WTC11 (cell line): ENCODE results near the gene ACAA1. TPM values are rescaled to one million over a fixed set of nuclear protein-coding genes. Genes with fewer than 3 reads are reported as not detected.

ENCODE experiments used
- ATAC-seq: fragments of 200-7000 bp; cut with Tn5 transposase; 2 replicates; pipeline ENCODE4 v1.10.0; 2021; ENCODE audit warnings: mild to moderate bottlenecking, moderate library complexity
- CTCF ChIA-PET: fragments of 300-600 bp; sonication (Branson Sonifier 250); formaldehyde crosslinking; loops from one replicate; lab custom pipeline; 2021; ENCODE audit warnings: antibody characterized with exemption; lab: Charles Lee
- POLR2A ChIA-PET: fragments of 350-600 bp; sonication (Branson Sonifier 250); formaldehyde crosslinking; loops from one replicate; lab custom pipeline; 2021; ENCODE audit warnings: antibody characterized with exemption; lab: Charles Lee
- DNase-seq: peaks from one replicate; pipeline ENCODE4 v3.0.0; 2021; ENCODE audit warnings: low spot score
- H3K27ac Mint-ChIP-seq: 2 replicates; pipeline ENCODE4 v1.8.0; 2021; ENCODE audit warnings: mixed read lengths
- H3K27me3 Mint-ChIP-seq: 2 replicates; pipeline ENCODE4 v1.8.0; 2021; ENCODE audit warnings: low read depth, mild to moderate bottlenecking, moderate library complexity, mixed read lengths
- H3K36me3 Mint-ChIP-seq: 2 replicates; pipeline ENCODE4 v1.8.0; 2021; ENCODE audit warnings: mixed read lengths
- H3K4me1 Mint-ChIP-seq: 2 replicates; pipeline ENCODE4 v1.8.0; 2022; ENCODE audit warnings: mixed read lengths
- H3K4me3 Mint-ChIP-seq: 2 replicates; pipeline ENCODE4 v1.8.0; 2021; ENCODE audit warnings: mild to moderate bottlenecking, moderate library complexity, mixed read lengths
- H3K9me3 Mint-ChIP-seq: 2 replicates; pipeline ENCODE4 v1.8.0; 2021; ENCODE audit warnings: mixed read lengths
- AFF4 ChIP-seq: sonication (generic); formaldehyde crosslinking; IDR thresholded peaks from 2 replicates; pipeline ENCODE4 v1.8.1; 2023; ENCODE audit warnings: mild to moderate bottlenecking, missing genetic modification reagents, borderline replicate concordance
- ARID4B ChIP-seq: sonication (generic); formaldehyde crosslinking; IDR thresholded peaks from 2 replicates; pipeline ENCODE4 v1.8.0; 2023; ENCODE audit warnings: missing genetic modification reagents, mild to moderate bottlenecking, borderline replicate concordance
- ETV6 ChIP-seq: sonication (generic); formaldehyde crosslinking; IDR thresholded peaks from 2 replicates; pipeline ENCODE4 v1.8.1; 2022; ENCODE audit warnings: mild to moderate bottlenecking, missing genetic modification reagents
- FOXP4 ChIP-seq: sonication (generic); formaldehyde crosslinking; IDR thresholded peaks from 2 replicates; pipeline ENCODE4 v1.8.0; 2022; ENCODE audit warnings: mild to moderate bottlenecking, missing genetic modification reagents
- NFE2L1 ChIP-seq: sonication (generic); formaldehyde crosslinking; IDR thresholded peaks from 2 replicates; pipeline ENCODE4 v1.8.1; 2023; ENCODE audit warnings: missing genetic modification reagents
- STAT6 ChIP-seq: sonication (generic); formaldehyde crosslinking; conservative IDR thresholded peaks from 2 replicates; pipeline ENCODE4 v1.8.1; 2023; ENCODE audit warnings: mild to moderate bottlenecking, low read depth, missing genetic modification reagents, moderate library complexity
- TEAD4 ChIP-seq: sonication (generic); formaldehyde crosslinking; IDR thresholded peaks from 2 replicates; pipeline ENCODE4 v1.8.0; 2022; ENCODE audit warnings: mild to moderate bottlenecking, missing genetic modification reagents
- USF1 ChIP-seq: sonication (generic); formaldehyde crosslinking; IDR thresholded peaks from 2 replicates; pipeline ENCODE4 v1.8.0; 2022; ENCODE audit warnings: mild to moderate bottlenecking, missing genetic modification reagents
- USF2 ChIP-seq: sonication (generic); formaldehyde crosslinking; IDR thresholded peaks from 2 replicates; pipeline ENCODE4 v1.8.1; 2023; ENCODE audit warnings: mild to moderate bottlenecking, missing genetic modification reagents, moderate library complexity
- ZBTB43 ChIP-seq: sonication (generic); formaldehyde crosslinking; IDR thresholded peaks from 2 replicates; pipeline ENCODE4 v1.8.1; 2023; ENCODE audit warnings: mild to moderate bottlenecking, missing genetic modification reagents
- ZMAT4 ChIP-seq: fragments of 250-450 bp; sonication (Bioruptor Pico); IDR thresholded peaks from 2 replicates; pipeline ENCODE4 v1.9.0; 2021; ENCODE audit warnings: mild to moderate bottlenecking
- ZNF532 ChIP-seq: fragments of 250-450 bp; sonication (Bioruptor Pico); IDR thresholded peaks from 2 replicates; pipeline ENCODE4 v1.9.0; 2021; ENCODE audit warnings: mild to moderate bottlenecking, borderline replicate concordance
- total RNA-seq: library from RNA; stranded (reverse); gene quantifications from 3 replicates; pipeline ENCODE4 v1.2.3, GENCODE V29; 2021

The ACAA1 gene
- total RNA-seq, 1 experiment from 2014 or later = 46.5 TPM

GRCh38 chr3:38143511-38143910 is 6.6 kb upstream of the ACAA1 start:
- Mint-ChIP-seq H3K4me3 (no peak overlapping the region), H3K27me3 (peaks cover 17% of the 10 kb centered on the region), H3K36me3 (peaks cover 11% of the 10 kb centered on the region), H3K27ac (no peak overlapping the region), H3K4me1 (peaks cover 12% of the 10 kb centered on the region), H3K9me3 (peaks cover 22% of the 10 kb centered on the region)
- no peak for ATAC-seq
- POLR2A ChIA-PET = no interaction called here
- no peak for DNase-seq
- CTCF ChIA-PET = no interaction called here
- TF ChIP-seq ZMAT4 = no peak
- no peak for TF ChIP-seq AFF4 (CRISPR knock-in tag)
- TF ChIP-seq TEAD4 (CRISPR knock-in tag) = no peak
- TF ChIP-seq USF1 (CRISPR knock-in tag) = no peak
- no peak for TF ChIP-seq STAT6 (CRISPR knock-in tag)
- no peak for TF ChIP-seq USF2 (CRISPR knock-in tag)
- no peak for TF ChIP-seq ZBTB43 (CRISPR knock-in tag)
- TF ChIP-seq ZNF532 (CRISPR knock-in tag) = no peak
- no peak for TF ChIP-seq NFE2L1 (CRISPR knock-in tag)
- no peak for TF ChIP-seq ETV6 (CRISPR knock-in tag)
- TF ChIP-seq FOXP4 = no peak
- no peak for TF ChIP-seq ARID4B (CRISPR knock-in tag)
